GM23338 (cell line): ENCODE measurements around the gene RFNG. TPM values are rescaled to one million over a fixed set of nuclear protein-coding genes. Genes with fewer than 3 reads are reported as not detected.

Source experiments
- ATAC-seq: fragments of 200-7000 bp; cut with Tn5 transposase; 3 replicates; pipeline ENCODE4 v1.9.1; 2020
- DNase-seq: peaks from one replicate; pipeline ENCODE4 v3.0.0-alpha.2; 2015; ENCODE audit warnings: low spot score
- H2AFZ ChIP-seq: fragments of 200-600 bp; sonication (generic); 2 replicates; pipeline ENCODE4 v1.8.0; 2016; ENCODE audit warnings: antibody characterized with exemption, mild to moderate bottlenecking, moderate library complexity
- H3F3A ChIP-seq: fragments of 200-600 bp; sonication (generic); replicated peaks from 2 replicates; pipeline ENCODE4 v1.8.0; 2017; ENCODE audit warnings: antibody characterized with exemption, mixed run types, low read depth
- H3K27ac ChIP-seq: fragments of 200-600 bp; sonication (generic); 2 replicates; pipeline ENCODE4 v1.6.1; 2016; ENCODE audit warnings: low read depth
- H3K27me3 ChIP-seq: fragments of 200-600 bp; sonication (generic); 2 replicates; pipeline ENCODE4 v1.8.0; 2016; ENCODE audit warnings: mild to moderate bottlenecking, mixed run types, moderate library complexity; ENCODE audit not compliant: insufficient read depth
- H3K36me3 ChIP-seq: fragments of 200-600 bp; sonication (generic); 2 replicates; pipeline ENCODE4 v1.8.0; 2016; ENCODE audit warnings: mild to moderate bottlenecking; ENCODE audit not compliant: insufficient read depth
- H3K4me1 ChIP-seq: fragments of 200-600 bp; sonication (generic); 2 replicates; pipeline ENCODE4 v1.8.0; 2016; ENCODE audit warnings: mild to moderate bottlenecking, moderate library complexity; ENCODE audit not compliant: insufficient read depth
- H3K4me2 ChIP-seq: fragments of 200-600 bp; sonication (generic); 2 replicates; pipeline ENCODE4 v1.7.1; 2017; ENCODE audit warnings: mixed run types
- H3K4me3 ChIP-seq: fragments of 200-600 bp; sonication (generic); 2 replicates; pipeline ENCODE4 v1.6.1; 2016; ENCODE audit warnings: mixed run types
- H3K79me2 ChIP-seq: fragments of 200-600 bp; sonication (generic); replicated peaks from 2 replicates; pipeline ENCODE4 v1.8.0; 2017; ENCODE audit warnings: mild to moderate bottlenecking; ENCODE audit not compliant: insufficient read depth
- H3K9me2 ChIP-seq: fragments of 200-600 bp; sonication (generic); 2 replicates; pipeline ENCODE4 v1.8.0; 2017; ENCODE audit not compliant: insufficient read depth
- H4K20me1 ChIP-seq: fragments of 200-600 bp; sonication (generic); replicated peaks from 2 replicates; pipeline ENCODE4 v1.8.0; 2017; ENCODE audit warnings: mild to moderate bottlenecking; ENCODE audit not compliant: insufficient read depth
- H3K27ac Mint-ChIP-seq: 2 replicates; pipeline ENCODE4 v1.8.0; 2020; ENCODE audit warnings: inconsistent platforms, mild to moderate bottlenecking, moderate library complexity, mixed read lengths
- H3K27me3 Mint-ChIP-seq: 3 replicates; pipeline ENCODE4 v1.8.0; 2022; ENCODE audit warnings: low read depth, mild to moderate bottlenecking, moderate library complexity, mixed read lengths, inconsistent platforms; ENCODE audit not compliant: insufficient read depth, poor library complexity
- H3K36me3 Mint-ChIP-seq: 3 replicates; pipeline ENCODE4 v1.8.0; 2021; ENCODE audit warnings: low read depth, mild to moderate bottlenecking, inconsistent platforms, moderate library complexity, mixed read lengths
- H3K4me1 Mint-ChIP-seq: 3 replicates; pipeline ENCODE4 v1.8.0; 2020; ENCODE audit warnings: mild to moderate bottlenecking, inconsistent platforms, mixed read lengths
- H3K4me3 Mint-ChIP-seq: 3 replicates; pipeline ENCODE4 v1.8.0; 2021; ENCODE audit warnings: moderate library complexity, mild to moderate bottlenecking, inconsistent platforms, mixed read lengths
- H3K9me3 Mint-ChIP-seq: 3 replicates; pipeline ENCODE4 v1.8.0; 2020; ENCODE audit warnings: moderate library complexity, mild to moderate bottlenecking, inconsistent platforms, mixed read lengths
- CREB1 ChIP-seq: fragments of 250-450 bp; sonication (Bioruptor Pico); IDR thresholded peaks from 2 replicates; pipeline ENCODE4 v1.5.0; 2020; ENCODE audit warnings: low read depth, mild to moderate bottlenecking, moderate library complexity
- EZH2 ChIP-seq: fragments of 200-600 bp; sonication (generic); IDR thresholded peaks from one replicate; pipeline ENCODE4 v1.8.0; 2017; ENCODE audit warnings: antibody characterized with exemption, mild to moderate bottlenecking, low read depth; ENCODE audit not compliant: unreplicated experiment
- NANOG ChIP-seq: IDR thresholded peaks from 2 replicates; pipeline ENCODE4 v1.6.1; 2016; ENCODE audit warnings: antibody characterized with exemption, borderline replicate concordance
- POLR2AphosphoS5 ChIP-seq: IDR thresholded peaks from 2 replicates; pipeline ENCODE4 v1.6.1; 2016; ENCODE audit warnings: antibody characterized with exemption, low read depth
- STAT1 ChIP-seq: IDR thresholded peaks from one replicate; pipeline ENCODE4 v1.6.1; 2016; ENCODE audit warnings: antibody characterized with exemption; ENCODE audit not compliant: unreplicated experiment
- ZNF114 ChIP-seq: fragments of 250-450 bp; sonication (Bioruptor Pico); IDR thresholded peaks from 2 replicates; pipeline ENCODE4 v1.5.0; 2020; ENCODE audit warnings: mild to moderate bottlenecking, moderate library complexity
- polyA plus RNA-seq: library from polyadenylated mRNA; unstranded; fragments of >200 nt; fragmentation: Nextera tagmentation; extraction: Ambion mirVana; gene quantifications from 2 replicates; pipeline ENCODE4 v1.2.1, GENCODE V29; 2016
- total RNA-seq: library from RNA; depleted of rRNA; stranded (reverse); fragments of >200 nt; shearing (Covaris generic); gene quantifications from 2 replicates; pipeline ENCODE4 v1.2.3, GENCODE V29; 2014
- TF ChIP-seq, protein P1 (sequence below): IDR thresholded peaks from one replicate; pipeline ENCODE4 v1.6.1; 2018; ENCODE audit warnings: antibody characterized with exemption; ENCODE audit not compliant: unreplicated experiment
- TF ChIP-seq, protein P2 (sequence below), 2 experiments: fragments of 200-600 bp in 1 of 2; sonication (generic) in 1 of 2; conservative IDR thresholded peaks; 2 replicates each; pipeline versions ENCODE4 v1.5.1 to v1.6.1; 2016 to 2017; ENCODE audit warnings: antibody characterized with exemption in 2 of 2, low read depth in 2 of 2, mild to moderate bottlenecking in 2 of 2, moderate library complexity in 1 of 2

Gene RFNG
- total and polyA plus RNA-seq, 2 experiments from 2014 or later = 18.0 to 44.7 TPM

DNA sequence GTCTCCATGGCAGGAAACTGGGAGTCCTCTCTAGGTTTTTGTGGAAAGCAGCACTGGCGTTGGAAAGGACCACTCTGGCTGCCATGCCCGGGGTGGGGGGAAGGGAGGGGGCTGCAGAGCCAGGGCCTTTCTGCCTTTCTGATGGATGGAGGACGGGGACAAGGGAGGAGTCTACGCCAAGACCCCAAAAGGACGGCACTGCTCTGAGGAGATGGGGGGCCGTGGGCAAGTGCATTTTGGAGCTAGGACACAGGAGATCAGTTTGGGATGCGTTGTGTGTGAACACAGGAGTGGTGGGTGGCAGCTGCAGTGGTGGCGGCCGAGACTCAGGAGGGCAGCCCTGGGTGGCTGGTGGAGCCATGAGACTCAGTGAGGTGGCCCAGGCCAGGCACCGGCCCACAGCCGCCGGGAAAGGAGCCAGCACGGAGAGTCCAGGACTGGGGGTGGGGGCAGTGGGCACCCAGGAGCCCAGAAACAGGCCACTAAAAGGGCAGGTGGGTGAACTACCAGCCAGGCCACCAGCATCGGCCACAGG lies 31.0 kb downstream of the RFNG start:
- Histone ChIP-seq H3K4me1 (peaks cover 5% of the 10 kb centered on the region; the same call in 1 of the 2 replicates), H4K20me1 (peaks cover 3% of the 10 kb centered on the region), H3K27me3 (no peaks in the 10 kb centered on the region), H3K4me3 (no peak overlapping the region), H3K79me2 (peaks cover 15% of the 10 kb centered on the region), H2AFZ (no peak overlapping the region), H3K9me2 (no peaks in the 10 kb centered on the region), H3F3A (peaks cover 13% of the 10 kb centered on the region; the same call in 1 of the 2 replicates), H3K36me3 (no peaks in the 10 kb centered on the region), H3K4me2 (no peak overlapping the region), H3K27ac (no peak overlapping the region)
- no peaks in the 10 kb centered on the region for H3K9me3 Mint-ChIP-seq
- peaks cover 6% of the 10 kb centered on the region; the same call in 2 of the 3 replicates for H3K36me3 Mint-ChIP-seq
- H3K27ac Mint-ChIP-seq = peak overlapping the region; percentile 11; the same call in 1 of the 2 replicates
- ATAC-seq (no peak), DNase-seq (no peak)
- H3K4me3 Mint-ChIP-seq = peak overlapping the region; percentile 42
- H3K4me1 Mint-ChIP-seq = peaks cover 11% of the 10 kb centered on the region
- peaks cover 20% of the 10 kb centered on the region for H3K27me3 Mint-ChIP-seq
- TF ChIP-seq ZNF114 (CRISPR knock-in tag) = no peak
- TF ChIP-seq STAT1 = no peak
- TF ChIP-seq EZH2 = no peak
- TF ChIP-seq CREB1 (CRISPR knock-in tag) = no peak
- TF ChIP-seq, protein P1, sequence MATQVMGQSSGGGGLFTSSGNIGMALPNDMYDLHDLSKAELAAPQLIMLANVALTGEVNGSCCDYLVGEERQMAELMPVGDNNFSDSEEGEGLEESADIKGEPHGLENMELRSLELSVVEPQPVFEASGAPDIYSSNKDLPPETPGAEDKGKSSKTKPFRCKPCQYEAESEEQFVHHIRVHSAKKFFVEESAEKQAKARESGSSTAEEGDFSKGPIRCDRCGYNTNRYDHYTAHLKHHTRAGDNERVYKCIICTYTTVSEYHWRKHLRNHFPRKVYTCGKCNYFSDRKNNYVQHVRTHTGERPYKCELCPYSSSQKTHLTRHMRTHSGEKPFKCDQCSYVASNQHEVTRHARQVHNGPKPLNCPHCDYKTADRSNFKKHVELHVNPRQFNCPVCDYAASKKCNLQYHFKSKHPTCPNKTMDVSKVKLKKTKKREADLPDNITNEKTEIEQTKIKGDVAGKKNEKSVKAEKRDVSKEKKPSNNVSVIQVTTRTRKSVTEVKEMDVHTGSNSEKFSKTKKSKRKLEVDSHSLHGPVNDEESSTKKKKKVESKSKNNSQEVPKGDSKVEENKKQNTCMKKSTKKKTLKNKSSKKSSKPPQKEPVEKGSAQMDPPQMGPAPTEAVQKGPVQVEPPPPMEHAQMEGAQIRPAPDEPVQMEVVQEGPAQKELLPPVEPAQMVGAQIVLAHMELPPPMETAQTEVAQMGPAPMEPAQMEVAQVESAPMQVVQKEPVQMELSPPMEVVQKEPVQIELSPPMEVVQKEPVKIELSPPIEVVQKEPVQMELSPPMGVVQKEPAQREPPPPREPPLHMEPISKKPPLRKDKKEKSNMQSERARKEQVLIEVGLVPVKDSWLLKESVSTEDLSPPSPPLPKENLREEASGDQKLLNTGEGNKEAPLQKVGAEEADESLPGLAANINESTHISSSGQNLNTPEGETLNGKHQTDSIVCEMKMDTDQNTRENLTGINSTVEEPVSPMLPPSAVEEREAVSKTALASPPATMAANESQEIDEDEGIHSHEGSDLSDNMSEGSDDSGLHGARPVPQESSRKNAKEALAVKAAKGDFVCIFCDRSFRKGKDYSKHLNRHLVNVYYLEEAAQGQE = no peak
- TF ChIP-seq, protein P2, sequence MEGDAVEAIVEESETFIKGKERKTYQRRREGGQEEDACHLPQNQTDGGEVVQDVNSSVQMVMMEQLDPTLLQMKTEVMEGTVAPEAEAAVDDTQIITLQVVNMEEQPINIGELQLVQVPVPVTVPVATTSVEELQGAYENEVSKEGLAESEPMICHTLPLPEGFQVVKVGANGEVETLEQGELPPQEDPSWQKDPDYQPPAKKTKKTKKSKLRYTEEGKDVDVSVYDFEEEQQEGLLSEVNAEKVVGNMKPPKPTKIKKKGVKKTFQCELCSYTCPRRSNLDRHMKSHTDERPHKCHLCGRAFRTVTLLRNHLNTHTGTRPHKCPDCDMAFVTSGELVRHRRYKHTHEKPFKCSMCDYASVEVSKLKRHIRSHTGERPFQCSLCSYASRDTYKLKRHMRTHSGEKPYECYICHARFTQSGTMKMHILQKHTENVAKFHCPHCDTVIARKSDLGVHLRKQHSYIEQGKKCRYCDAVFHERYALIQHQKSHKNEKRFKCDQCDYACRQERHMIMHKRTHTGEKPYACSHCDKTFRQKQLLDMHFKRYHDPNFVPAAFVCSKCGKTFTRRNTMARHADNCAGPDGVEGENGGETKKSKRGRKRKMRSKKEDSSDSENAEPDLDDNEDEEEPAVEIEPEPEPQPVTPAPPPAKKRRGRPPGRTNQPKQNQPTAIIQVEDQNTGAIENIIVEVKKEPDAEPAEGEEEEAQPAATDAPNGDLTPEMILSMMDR (conservative IDR thresholded peaks at IDR 0.05; ENCODE audit: low read depth in 2 of 2) = no peak
- TF ChIP-seq POLR2AphosphoS5 = no peak
- no peak for TF ChIP-seq NANOG

DNA sequence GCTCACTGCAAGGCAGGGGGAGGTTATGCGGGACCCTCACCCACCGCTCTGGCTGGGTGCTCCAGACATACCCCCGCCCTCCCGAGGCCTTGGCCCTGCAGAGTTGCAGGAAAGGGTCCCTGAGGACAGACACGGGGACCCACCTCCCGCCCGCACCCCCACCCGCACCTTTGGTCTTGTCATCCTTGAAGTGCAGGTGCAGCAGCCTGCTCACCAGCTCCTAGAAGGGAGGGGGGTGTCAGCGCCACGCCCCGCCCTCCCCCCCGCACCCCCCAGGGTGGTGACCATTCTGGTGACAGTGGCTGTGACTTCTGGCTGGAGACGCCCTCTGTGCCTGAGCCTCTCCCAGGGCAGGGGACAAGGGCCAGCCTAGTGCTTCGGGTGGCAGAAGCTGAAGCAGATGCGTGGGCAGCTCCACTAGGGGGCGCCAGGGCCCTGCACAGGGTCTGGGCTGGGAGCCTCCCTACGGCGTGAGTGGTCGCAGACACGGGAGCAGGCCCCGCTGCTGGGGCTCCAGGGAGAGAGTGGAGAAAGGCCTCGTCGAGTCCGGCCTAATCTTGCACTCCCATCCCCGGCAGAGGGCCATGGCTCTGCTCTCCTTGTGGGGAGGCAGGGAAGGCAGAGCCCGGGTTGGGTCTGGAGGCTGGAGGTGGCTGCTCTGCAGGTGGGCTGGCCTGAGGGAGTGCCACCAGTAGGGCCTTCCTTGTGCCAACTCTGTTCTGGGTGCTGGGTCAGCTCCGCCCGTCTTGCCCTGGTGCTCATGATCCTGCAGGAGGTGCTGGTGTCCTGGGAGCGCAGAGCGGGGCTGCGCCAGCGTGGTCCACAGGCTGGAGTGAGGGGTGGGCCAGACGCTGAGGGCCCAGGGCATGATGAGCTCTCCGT lies 31.7 kb downstream of the RFNG start:
- H3K4me3 Mint-ChIP-seq = no peak overlapping the region
- H3K4me1 ChIP-seq = peaks cover 5% of the 10 kb centered on the region; the same call in 1 of the 2 replicates
- no peak overlapping the region for H2AFZ ChIP-seq
- no peaks in the 10 kb centered on the region for H3K9me3 Mint-ChIP-seq
- no peak overlapping the region for H3K4me3 ChIP-seq
- H3K4me2 ChIP-seq = no peak overlapping the region
- peaks cover 6% of the 10 kb centered on the region; the same call in 1 of the 3 replicates for H3K36me3 Mint-ChIP-seq
- H3K27me3 Mint-ChIP-seq = peaks cover 20% of the 10 kb centered on the region
- H3K79me2 ChIP-seq = peaks cover 15% of the 10 kb centered on the region
- no peaks in the 10 kb centered on the region for H3K9me2 ChIP-seq
- H3K27ac ChIP-seq = no peak overlapping the region
- peaks cover 13% of the 10 kb centered on the region; the same call in 1 of the 2 replicates for H3F3A ChIP-seq
- peak; percentile 22 for ATAC-seq
- TF ChIP-seq, protein P2 (conservative IDR thresholded peaks at IDR 0.05; ENCODE audit: low read depth in 2 of 2) = peak; percentile 77 to 95
- TF ChIP-seq POLR2AphosphoS5 (peak; percentile 49; the same call in 1 of the 2 replicates), CREB1 (CRISPR knock-in tag) (no peak)
- TF ChIP-seq, protein P1 = no peak
- no peak overlapping the region for H3K27ac Mint-ChIP-seq
- DNase-seq = peak; percentile 89
- no peaks in the 10 kb centered on the region for H3K36me3 ChIP-seq
- H4K20me1 ChIP-seq = peaks cover 3% of the 10 kb centered on the region
- no peaks in the 10 kb centered on the region for H3K27me3 ChIP-seq
- peaks cover 11% of the 10 kb centered on the region for H3K4me1 Mint-ChIP-seq
